CD14-positive monocyte (primary cell): ENCODE results near the gene PREX1. TPM values are rescaled to one million over a fixed set of nuclear protein-coding genes. Genes with fewer than 3 reads are reported as not detected.

ENCODE experiments used
- DNase-seq, 3 donors: peaks; one replicate each; pipeline ENCODE4 v3.0.0-alpha.2; 2011 to 2022
- H2AFZ ChIP-seq: 2 replicates; pipeline ENCODE4 v1.6.0; 2012; ENCODE audit warnings: mild to moderate bottlenecking, low read depth, low read length, inconsistent platforms; ENCODE audit not compliant: insufficient read depth, poor library complexity, severe bottlenecking
- H3K27ac ChIP-seq, 2 donors: 1 replicate in 1 of 2; 2 replicates in 1 of 2; pipeline ENCODE4 v1.5.1; 2012 to 2013; ENCODE audit warnings: low read length in 2 of 2, control low read depth in 1 of 2, inconsistent platforms in 1 of 2, low read depth in 1 of 2, mild to moderate bottlenecking in 1 of 2
- H3K27me3 ChIP-seq, 2 donors: one replicate each; pipeline versions ENCODE4 v1.6.0 to v1.6.1; 2011 to 2013; ENCODE audit warnings: low read length in 2 of 2; ENCODE audit not compliant: control insufficient read depth in 2 of 2, insufficient read depth in 2 of 2
- H3K36me3 ChIP-seq, 2 donors: replicated peaks in 1 of 2; 1 replicate in 1 of 2; 2 replicates in 1 of 2; pipeline versions ENCODE4 v1.5.1 to v1.6.1; 2012 to 2013; ENCODE audit warnings: low read length in 2 of 2, control low read depth in 1 of 2, inconsistent platforms in 1 of 2, mild to moderate bottlenecking in 1 of 2; ENCODE audit not compliant: insufficient read depth in 2 of 2, control insufficient read depth in 1 of 2
- H3K4me1 ChIP-seq, 2 donors: 1 replicate in 1 of 2; 2 replicates in 1 of 2; pipeline versions ENCODE4 v1.5.1 to v1.6.1; 2012 to 2013; ENCODE audit warnings: low read length in 2 of 2, control low read depth in 1 of 2, inconsistent platforms in 1 of 2, mild to moderate bottlenecking in 1 of 2, moderate library complexity in 1 of 2; ENCODE audit not compliant: insufficient read depth in 2 of 2, control insufficient read depth in 1 of 2
- H3K4me2 ChIP-seq: replicated peaks from 2 replicates; pipeline ENCODE3; 2012; ENCODE audit warnings: low read length, moderate library complexity, mild to moderate bottlenecking; ENCODE audit not compliant: poor library complexity, severe bottlenecking; ENCODE audit errors: extremely low read depth
- H3K4me3 ChIP-seq, 3 experiments: fragments of 200-600 bp in 1 of 3; sonication (generic) in 1 of 3; replicated peaks in 1 of 3; 1 replicate in 2 of 3; 2 replicates in 1 of 3; pipeline ENCODE4 v1.5.1; 2011 to 2013; ENCODE audit warnings: low read length in 3 of 3, mild to moderate bottlenecking in 3 of 3, control low read depth in 2 of 3, low read depth in 2 of 3, inconsistent platforms in 1 of 3, moderate library complexity in 1 of 3
- H3K79me2 ChIP-seq: 2 replicates; pipeline ENCODE4 v1.6.0; 2012; ENCODE audit warnings: mild to moderate bottlenecking, control low read depth, inconsistent platforms, low read length, moderate library complexity; ENCODE audit not compliant: insufficient read depth
- H3K9ac ChIP-seq: 2 replicates; pipeline ENCODE4 v1.6.0; 2017; ENCODE audit warnings: low read length, mild to moderate bottlenecking; ENCODE audit not compliant: insufficient read depth, poor library complexity, severe bottlenecking
- H3K9me3 ChIP-seq, 2 donors: replicated peaks in 1 of 2; 1 replicate in 1 of 2; 2 replicates in 1 of 2; pipeline versions ENCODE4 v1.5.1 to v1.6.1; 2012 to 2013; ENCODE audit warnings: low read length in 2 of 2, control low read depth in 1 of 2; ENCODE audit not compliant: control insufficient read depth in 1 of 2, insufficient read depth in 1 of 2
- H4K20me1 ChIP-seq: 2 replicates; pipeline ENCODE4 v1.6.0; 2012; ENCODE audit warnings: mild to moderate bottlenecking, low read length, control low read depth, moderate library complexity; ENCODE audit not compliant: insufficient read depth
- H3K27ac Mint-ChIP-seq, 7 donors: one replicate each; pipeline ENCODE4 v1.8.0; 2020; ENCODE audit warnings: mild to moderate bottlenecking in 7 of 7, mixed read lengths in 7 of 7, moderate library complexity in 6 of 7, inconsistent platforms in 2 of 7
- H3K27me3 Mint-ChIP-seq, 3 donors: one replicate each; pipeline ENCODE4 v1.8.0; 2021 to 2022; ENCODE audit warnings: low read depth in 3 of 3, mild to moderate bottlenecking in 3 of 3, mixed read lengths in 3 of 3, moderate library complexity in 3 of 3, inconsistent platforms in 1 of 3
- H3K36me3 Mint-ChIP-seq, 2 donors: one replicate each; pipeline ENCODE4 v1.8.0; 2020; ENCODE audit warnings: mixed read lengths in 2 of 2, inconsistent platforms in 1 of 2, mild to moderate bottlenecking in 1 of 2
- H3K4me1 Mint-ChIP-seq: one replicate; pipeline ENCODE4 v1.8.0; 2020; ENCODE audit warnings: mild to moderate bottlenecking, mixed read lengths
- H3K4me3 Mint-ChIP-seq, 2 donors: one replicate each; pipeline ENCODE4 v1.8.0; 2020; ENCODE audit warnings: mild to moderate bottlenecking in 2 of 2, mixed read lengths in 2 of 2, moderate library complexity in 1 of 2
- H3K9me3 Mint-ChIP-seq, 7 donors: one replicate each; pipeline ENCODE4 v1.8.0; 2020 to 2022; ENCODE audit warnings: mixed read lengths in 7 of 7, mild to moderate bottlenecking in 6 of 7, moderate library complexity in 6 of 7, inconsistent platforms in 2 of 7
- CTCF ChIP-seq: fragments of 200-600 bp; IDR thresholded peaks from one replicate; pipeline ENCODE4 v1.8.0; 2022; ENCODE audit warnings: antibody characterized with exemption, mild to moderate bottlenecking
- WGBS: methylation state at CpG from one replicate; pipeline ENCODE4 v1.1.5; 2013; ENCODE audit warnings: missing lambda C conversion rate; ENCODE audit not compliant: insufficient coverage; 5-methylcytosine and 5-hydroxymethylcytosine counted together
- intact Hi-C, 2 donors: fragments of 100-400 bp; cut with micrococcal nuclease; formaldehyde crosslinking; loops; one replicate each; pipeline versions ENCODE4 v1.15.0 to v1.15.1; 2023
- polyA plus RNA-seq, 3 donors: library from polyadenylated mRNA; depleted of rRNA in 1 of 3; unstranded in 2 of 3; stranded (reverse) in 1 of 3; fragments of 300-500 nt in 2 of 3; fragments of >200 nt in 1 of 3; fragmentation: Illumina TruSeq in 2 of 3; gene quantifications; 1 replicate in 2 of 3; 2 replicates in 1 of 3; pipeline ENCODE4 v1.2.3, GENCODE V29; 2012 to 2021

PREX1 gene
- polyA plus RNA-seq, 3 donors = 24.3 to 114 (median 27.5) TPM

- Histone ChIP-seq H3K4me1 (no peaks in the 10 kb centered on the region), H3K9ac (no peak overlapping the region), H3K79me2 (no peaks in the 10 kb centered on the region), H4K20me1 (no peaks in the 10 kb centered on the region), H3K4me3 (no peak overlapping the region), H3K27ac (no peak overlapping the region), H3K9me3 (no peaks in the 10 kb centered on the region), H2AFZ (no peak overlapping the region), H3K36me3 (no peaks in the 10 kb centered on the region), H3K27me3 (no peaks in the 10 kb centered on the region), H3K4me2 (no peak overlapping the region)
- no peak for TF ChIP-seq CTCF
- intact Hi-C loops = no loop called here
- H3K36me3 Mint-ChIP-seq = no peaks in the 10 kb centered on the region
- H3K4me1 Mint-ChIP-seq = no peaks in the 10 kb centered on the region
- no peak for DNase-seq
- 83% methylated on average over 2 of the region's 7 CpGs for WGBS
- H3K27ac Mint-ChIP-seq = no peak overlapping the region
- no peak overlapping the region for H3K4me3 Mint-ChIP-seq
- H3K9me3 Mint-ChIP-seq = peaks cover 0 to 2% (median 0%) of the 10 kb centered on the region in 7 donors
- H3K27me3 Mint-ChIP-seq = peaks cover 3 to 10% (median 7%) of the 10 kb centered on the region in 3 donors
Observed at GRCh38 chr20:48604936-48605335, 222.9 kb downstream of the PREX1 start.

GRCh38 chr20:48604426-48604825 lies 223.4 kb downstream of the PREX1 start:
- H3K79me2 ChIP-seq = no peaks in the 10 kb centered on the region
- H3K4me3 ChIP-seq = no peak overlapping the region
- 92% methylated on average over 9 of the region's 9 CpGs for WGBS
- Mint-ChIP-seq H3K4me1 (no peaks in the 10 kb centered on the region), H3K4me3 (no peak overlapping the region), H3K9me3 (peaks cover 0 to 2% (median 0%) of the 10 kb centered on the region in 7 donors), H3K27me3 (peaks cover 6 to 10% (median 7%) of the 10 kb centered on the region in 3 donors), H3K36me3 (no peaks in the 10 kb centered on the region), H3K27ac (no peak overlapping the region)
- H3K4me2 ChIP-seq = no peak overlapping the region
- H4K20me1 ChIP-seq = no peaks in the 10 kb centered on the region
- no peaks in the 10 kb centered on the region for H3K36me3 ChIP-seq
- no peaks in the 10 kb centered on the region for H3K27me3 ChIP-seq
- no peaks in the 10 kb centered on the region for H3K4me1 ChIP-seq
- H3K9me3 ChIP-seq = no peaks in the 10 kb centered on the region
- no peak overlapping the region for H2AFZ ChIP-seq
- intact Hi-C loops = no loop called here
- H3K27ac ChIP-seq = no peak overlapping the region
- DNase-seq = no peak
- no peak for TF ChIP-seq CTCF
- no peak overlapping the region for H3K9ac ChIP-seq
